ENCODE data around the gene GLS.

Gene GLS

GRCh38 chr2:190999949-191000665 lies 119.5 kb downstream of the GLS start:
- no peak for DNase-seq

GRCh38 chr2:191001032-191001431 lies 120.4 kb downstream of the GLS start:
- no peak for DNase-seq

- no peak for DNase-seq
These were observed 121.0 kb downstream of the GLS start for GRCh38 chr2:191001624-191002023.

- no peak for DNase-seq
These were observed 123.0 kb downstream of the GLS start for GRCh38 chr2:191003405-191004309.

GRCh38 chr2:191006297-191006696 lies 125.7 kb downstream of the GLS start:
- no peak for DNase-seq

- DNase-seq: no peak
These were observed 126.6 kb downstream of the GLS start for GRCh38 chr2:191006997-191007783.

- DNase-seq: no peak
These were observed 127.7 kb downstream of the GLS start for GRCh38 chr2:191008286-191008685.

GRCh38 chr2:191009541-191010374 lies 129.1 kb downstream of the GLS start:
- DNase-seq: peak; percentile 46

GRCh38 chr2:191010887-191011885 lies 130.6 kb downstream of the GLS start:
- peak; percentile 35 for DNase-seq

GRCh38 chr2:191012346-191012745 lies 131.7 kb downstream of the GLS start:
- DNase-seq: no peak

- no peak for DNase-seq
These were observed 132.4 kb downstream of the GLS start for GRCh38 chr2:191012845-191013681.

GRCh38 chr2:191013682-191013931 lies 133.0 kb downstream of the GLS start:
- no peak for DNase-seq

GRCh38 chr2:191013932-191014652 lies 133.5 kb downstream of the GLS start, which contains the start of gene STAT1:
Gene STAT1, minus strand, starts transcription at chr2:191014171. Its CDS starts 4,168 bp downstream, at chr2:191010003.
- DNase-seq: peak; percentile 94

GRCh38 chr2:191014653-191015020 lies 134.0 kb downstream of the GLS start:
- no peak for DNase-seq
